ENCODE results near the gene ZNF674.
"Not testable (repeated sequence)": the region's sequence is repeated elsewhere in the genome, so short reads cannot be mapped to it uniquely, and the experiment has no call there.

- TF ChIP-seq CTCF (IDR thresholded peaks at IDR 0.05 in 2 of 3, conservative IDR thresholded peaks at IDR 0.05 in 1 of 3; ENCODE audit: control insufficient read depth in 2 of 3, extremely low read depth in 1 of 3, insufficient read depth in 1 of 3, low read depth in 3 of 3, low read length in 3 of 3); EGR1 (IDR thresholded peaks at IDR 0.05; ENCODE audit: borderline replicate concordance in 1 of 2, low read depth in 2 of 2, low read length in 2 of 2); ZNF217 (IDR thresholded peaks at IDR 0.05); NFYB (IDR thresholded peaks at IDR 0.05; ENCODE audit: insufficient read depth, low read depth, low read length); GABPA (IDR thresholded peaks at IDR 0.05; ENCODE audit: low read depth); EP300 (IDR thresholded peaks at IDR 0.05; ENCODE audit: borderline replicate concordance in 1 of 2, control insufficient read depth in 1 of 2, low read depth in 2 of 2, low read length in 2 of 2); RAD21 (IDR thresholded peaks at IDR 0.05; ENCODE audit: insufficient read depth, low read depth, low read length); IKZF2 (IDR thresholded peaks at IDR 0.05); FOS (IDR thresholded peaks at IDR 0.05; ENCODE audit: borderline replicate concordance, extremely low read depth, insufficient read length); BHLHE40 (IDR thresholded peaks at IDR 0.05; ENCODE audit: borderline replicate concordance in 1 of 2, low read depth in 2 of 2, low read length in 1 of 2); CEBPB (IDR thresholded peaks at IDR 0.05; ENCODE audit: borderline replicate concordance in 1 of 2, low read depth in 2 of 2, low read length in 2 of 2); YY1 (IDR thresholded peaks at IDR 0.05; ENCODE audit: low read depth, low read length); CHD4 (IDR thresholded peaks at IDR 0.05); PAX8 (IDR thresholded peaks at IDR 0.05): not testable (repeated sequence)
Observed at GRCh38 chrX:46544527-46544926, 694 bp downstream of the ZNF674 start.

Data from GM12878 (cell line).